CD14-positive monocyte (primary cell): ENCODE data around the gene SHISAL1. TPM values are rescaled to one million over a fixed set of nuclear protein-coding genes. Genes with fewer than 3 reads are reported as not detected.
A peak's percentile ranks its signal among the peaks of the same experiment; 100 is the strongest.

Experiments used
- DNase-seq, 3 donors: peaks; one replicate each; pipeline ENCODE4 v3.0.0-alpha.2; 2011 to 2022
- H2AFZ ChIP-seq: 2 replicates; pipeline ENCODE4 v1.6.0; 2012; ENCODE audit warnings: mild to moderate bottlenecking, low read depth, low read length, inconsistent platforms; ENCODE audit not compliant: insufficient read depth, poor library complexity, severe bottlenecking
- H3K27ac ChIP-seq, 2 donors: 1 replicate in 1 of 2; 2 replicates in 1 of 2; pipeline ENCODE4 v1.5.1; 2012 to 2013; ENCODE audit warnings: low read length in 2 of 2, control low read depth in 1 of 2, inconsistent platforms in 1 of 2, low read depth in 1 of 2, mild to moderate bottlenecking in 1 of 2
- H3K27me3 ChIP-seq, 2 donors: one replicate each; pipeline versions ENCODE4 v1.6.0 to v1.6.1; 2011 to 2013; ENCODE audit warnings: low read length in 2 of 2; ENCODE audit not compliant: control insufficient read depth in 2 of 2, insufficient read depth in 2 of 2
- H3K36me3 ChIP-seq, 2 donors: replicated peaks in 1 of 2; 1 replicate in 1 of 2; 2 replicates in 1 of 2; pipeline versions ENCODE4 v1.5.1 to v1.6.1; 2012 to 2013; ENCODE audit warnings: low read length in 2 of 2, control low read depth in 1 of 2, inconsistent platforms in 1 of 2, mild to moderate bottlenecking in 1 of 2; ENCODE audit not compliant: insufficient read depth in 2 of 2, control insufficient read depth in 1 of 2
- H3K4me1 ChIP-seq, 2 donors: 1 replicate in 1 of 2; 2 replicates in 1 of 2; pipeline versions ENCODE4 v1.5.1 to v1.6.1; 2012 to 2013; ENCODE audit warnings: low read length in 2 of 2, control low read depth in 1 of 2, inconsistent platforms in 1 of 2, mild to moderate bottlenecking in 1 of 2, moderate library complexity in 1 of 2; ENCODE audit not compliant: insufficient read depth in 2 of 2, control insufficient read depth in 1 of 2
- H3K4me2 ChIP-seq: replicated peaks from 2 replicates; pipeline ENCODE3; 2012; ENCODE audit warnings: low read length, moderate library complexity, mild to moderate bottlenecking; ENCODE audit not compliant: poor library complexity, severe bottlenecking; ENCODE audit errors: extremely low read depth
- H3K4me3 ChIP-seq, 3 experiments: fragments of 200-600 bp in 1 of 3; sonication (generic) in 1 of 3; replicated peaks in 1 of 3; 1 replicate in 2 of 3; 2 replicates in 1 of 3; pipeline ENCODE4 v1.5.1; 2011 to 2013; ENCODE audit warnings: low read length in 3 of 3, mild to moderate bottlenecking in 3 of 3, control low read depth in 2 of 3, low read depth in 2 of 3, inconsistent platforms in 1 of 3, moderate library complexity in 1 of 3
- H3K79me2 ChIP-seq: 2 replicates; pipeline ENCODE4 v1.6.0; 2012; ENCODE audit warnings: mild to moderate bottlenecking, control low read depth, inconsistent platforms, low read length, moderate library complexity; ENCODE audit not compliant: insufficient read depth
- H3K9ac ChIP-seq: 2 replicates; pipeline ENCODE4 v1.6.0; 2017; ENCODE audit warnings: low read length, mild to moderate bottlenecking; ENCODE audit not compliant: insufficient read depth, poor library complexity, severe bottlenecking
- H3K9me3 ChIP-seq, 2 donors: replicated peaks in 1 of 2; 1 replicate in 1 of 2; 2 replicates in 1 of 2; pipeline versions ENCODE4 v1.5.1 to v1.6.1; 2012 to 2013; ENCODE audit warnings: low read length in 2 of 2, control low read depth in 1 of 2; ENCODE audit not compliant: control insufficient read depth in 1 of 2, insufficient read depth in 1 of 2
- H4K20me1 ChIP-seq: 2 replicates; pipeline ENCODE4 v1.6.0; 2012; ENCODE audit warnings: mild to moderate bottlenecking, low read length, control low read depth, moderate library complexity; ENCODE audit not compliant: insufficient read depth
- H3K27ac Mint-ChIP-seq, 7 donors: one replicate each; pipeline ENCODE4 v1.8.0; 2020; ENCODE audit warnings: mild to moderate bottlenecking in 7 of 7, mixed read lengths in 7 of 7, moderate library complexity in 6 of 7, inconsistent platforms in 2 of 7
- H3K27me3 Mint-ChIP-seq, 3 donors: one replicate each; pipeline ENCODE4 v1.8.0; 2021 to 2022; ENCODE audit warnings: low read depth in 3 of 3, mild to moderate bottlenecking in 3 of 3, mixed read lengths in 3 of 3, moderate library complexity in 3 of 3, inconsistent platforms in 1 of 3
- H3K36me3 Mint-ChIP-seq, 2 donors: one replicate each; pipeline ENCODE4 v1.8.0; 2020; ENCODE audit warnings: mixed read lengths in 2 of 2, inconsistent platforms in 1 of 2, mild to moderate bottlenecking in 1 of 2
- H3K4me1 Mint-ChIP-seq: one replicate; pipeline ENCODE4 v1.8.0; 2020; ENCODE audit warnings: mild to moderate bottlenecking, mixed read lengths
- H3K4me3 Mint-ChIP-seq, 2 donors: one replicate each; pipeline ENCODE4 v1.8.0; 2020; ENCODE audit warnings: mild to moderate bottlenecking in 2 of 2, mixed read lengths in 2 of 2, moderate library complexity in 1 of 2
- H3K9me3 Mint-ChIP-seq, 7 donors: one replicate each; pipeline ENCODE4 v1.8.0; 2020 to 2022; ENCODE audit warnings: mixed read lengths in 7 of 7, mild to moderate bottlenecking in 6 of 7, moderate library complexity in 6 of 7, inconsistent platforms in 2 of 7
- CTCF ChIP-seq: fragments of 200-600 bp; IDR thresholded peaks from one replicate; pipeline ENCODE4 v1.8.0; 2022; ENCODE audit warnings: antibody characterized with exemption, mild to moderate bottlenecking
- WGBS: methylation state at CpG from one replicate; pipeline ENCODE4 v1.1.5; 2013; ENCODE audit warnings: missing lambda C conversion rate; ENCODE audit not compliant: insufficient coverage; 5-methylcytosine and 5-hydroxymethylcytosine counted together
- intact Hi-C, 2 donors: fragments of 100-400 bp; cut with micrococcal nuclease; formaldehyde crosslinking; loops; one replicate each; pipeline versions ENCODE4 v1.15.0 to v1.15.1; 2023
- polyA plus RNA-seq, 3 donors: library from polyadenylated mRNA; depleted of rRNA in 1 of 3; unstranded in 2 of 3; stranded (reverse) in 1 of 3; fragments of 300-500 nt in 2 of 3; fragments of >200 nt in 1 of 3; fragmentation: Illumina TruSeq in 2 of 3; gene quantifications; 1 replicate in 2 of 3; 2 replicates in 1 of 3; pipeline ENCODE4 v1.2.3, GENCODE V29; 2012 to 2021

SHISAL1 gene
- polyA plus RNA-seq, 3 donors = not detected

GRCh38 chr22:44207981-44208317, 104.8 kb downstream of the SHISAL1 start:
- Histone ChIP-seq H3K36me3 (peaks cover 31 to 35% of the 10 kb centered on the region in 2 donors), H3K9ac (no peak overlapping the region), H2AFZ (no peak overlapping the region), H3K27me3 (no peaks in the 10 kb centered on the region), H3K4me2 (no peak overlapping the region), H3K79me2 (no peaks in the 10 kb centered on the region), H3K4me1 (peaks cover 6 to 12% of the 10 kb centered on the region in 2 donors), H4K20me1 (peaks cover 50% of the 10 kb centered on the region), H3K4me3 (no peak overlapping the region), H3K27ac (peak overlapping the region; percentile 3 to 17), H3K9me3 (no peaks in the 10 kb centered on the region)
- peaks cover 36% of the 10 kb centered on the region for H3K4me1 Mint-ChIP-seq
- H3K27me3 Mint-ChIP-seq = no peaks in the 10 kb centered on the region
- peaks cover 0 to 5% (median 0%) of the 10 kb centered on the region in 7 donors for H3K9me3 Mint-ChIP-seq
- WGBS = 100% methylated on average over 1 of the region's 4 CpGs
- peaks cover 35 to 36% of the 10 kb centered on the region in 2 donors for H3K36me3 Mint-ChIP-seq
- peak overlapping the region in 2 of 7 donors; percentile 57 to 64 for H3K27ac Mint-ChIP-seq
- no peak for TF ChIP-seq CTCF
- intact Hi-C loops = no loop called here
- DNase-seq = no peak
- H3K4me3 Mint-ChIP-seq = no peak overlapping the region

GRCh38 chr22:44207173-44207980, 105.4 kb downstream of the SHISAL1 start:
- Histone ChIP-seq H3K4me1 (peaks cover 6 to 12% of the 10 kb centered on the region in 2 donors), H3K9ac (no peak overlapping the region), H3K4me2 (no peak overlapping the region), H3K4me3 (no peak overlapping the region), H2AFZ (no peak overlapping the region), H3K27ac (peak overlapping the region; percentile 3 to 17), H3K27me3 (no peaks in the 10 kb centered on the region), H3K79me2 (no peaks in the 10 kb centered on the region), H4K20me1 (peaks cover 55% of the 10 kb centered on the region), H3K36me3 (peaks cover 35 to 41% of the 10 kb centered on the region in 2 donors), H3K9me3 (no peaks in the 10 kb centered on the region)
- no peaks in the 10 kb centered on the region for H3K27me3 Mint-ChIP-seq
- WGBS = 83% methylated on average over 9 of the region's 16 CpGs
- TF ChIP-seq CTCF = no peak
- intact Hi-C loops = no loop called here
- peak overlapping the region in 3 of 7 donors; percentile 21 to 76 (median 64) for H3K27ac Mint-ChIP-seq
- H3K4me3 Mint-ChIP-seq = no peak overlapping the region
- peaks cover 40 to 41% of the 10 kb centered on the region in 2 donors for H3K36me3 Mint-ChIP-seq
- H3K9me3 Mint-ChIP-seq = peaks cover 0 to 5% (median 0%) of the 10 kb centered on the region in 7 donors
- peaks cover 36% of the 10 kb centered on the region for H3K4me1 Mint-ChIP-seq
- DNase-seq = no peak
